HG03469 (cell line): ENCODE measurements around the gene ATP2B2.

Source experiments
- ATAC-seq: cut with Tn5 transposase; IDR thresholded peaks from one replicate; pipeline ENCODE4 v1.9.1; 2021; ENCODE audit warnings: mild to moderate bottlenecking, moderate library complexity, moderate number of reproducible peaks; ENCODE audit not compliant: unreplicated experiment

ATP2B2 gene

DNA sequence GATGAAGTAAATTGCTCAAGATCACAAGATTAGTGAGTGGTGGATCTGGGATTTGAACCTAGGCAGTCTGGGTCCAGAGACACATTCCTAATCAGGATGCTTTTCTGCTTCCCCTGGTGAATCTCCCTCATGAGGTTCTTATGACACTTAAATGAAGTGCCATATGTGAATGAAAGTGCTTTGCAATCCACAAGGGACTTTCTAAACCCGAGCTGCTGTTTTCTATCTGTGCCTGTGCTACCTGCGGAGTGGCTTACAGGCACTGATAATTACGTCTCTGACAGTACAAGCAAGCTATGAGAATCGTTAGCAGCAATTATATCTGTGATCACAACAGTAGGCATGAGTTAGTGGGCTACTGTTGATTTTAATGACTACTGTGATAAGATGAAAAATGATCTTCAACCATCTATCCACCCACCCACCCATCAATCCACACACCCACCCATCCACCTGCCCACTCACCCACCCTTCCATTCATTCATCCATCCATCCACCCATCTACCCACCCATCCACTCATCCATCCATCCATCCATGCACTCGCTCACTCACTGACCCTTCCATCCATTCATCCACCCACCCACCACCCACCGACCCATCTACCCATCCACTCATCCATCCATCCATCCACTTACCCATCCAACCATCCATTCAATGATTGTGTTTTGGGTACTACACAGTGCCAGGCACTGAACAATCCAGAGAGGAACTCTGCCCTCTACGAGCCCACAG, 51.8 kb downstream of the ATP2B2 start:
- no peak for ATAC-seq

DNA sequence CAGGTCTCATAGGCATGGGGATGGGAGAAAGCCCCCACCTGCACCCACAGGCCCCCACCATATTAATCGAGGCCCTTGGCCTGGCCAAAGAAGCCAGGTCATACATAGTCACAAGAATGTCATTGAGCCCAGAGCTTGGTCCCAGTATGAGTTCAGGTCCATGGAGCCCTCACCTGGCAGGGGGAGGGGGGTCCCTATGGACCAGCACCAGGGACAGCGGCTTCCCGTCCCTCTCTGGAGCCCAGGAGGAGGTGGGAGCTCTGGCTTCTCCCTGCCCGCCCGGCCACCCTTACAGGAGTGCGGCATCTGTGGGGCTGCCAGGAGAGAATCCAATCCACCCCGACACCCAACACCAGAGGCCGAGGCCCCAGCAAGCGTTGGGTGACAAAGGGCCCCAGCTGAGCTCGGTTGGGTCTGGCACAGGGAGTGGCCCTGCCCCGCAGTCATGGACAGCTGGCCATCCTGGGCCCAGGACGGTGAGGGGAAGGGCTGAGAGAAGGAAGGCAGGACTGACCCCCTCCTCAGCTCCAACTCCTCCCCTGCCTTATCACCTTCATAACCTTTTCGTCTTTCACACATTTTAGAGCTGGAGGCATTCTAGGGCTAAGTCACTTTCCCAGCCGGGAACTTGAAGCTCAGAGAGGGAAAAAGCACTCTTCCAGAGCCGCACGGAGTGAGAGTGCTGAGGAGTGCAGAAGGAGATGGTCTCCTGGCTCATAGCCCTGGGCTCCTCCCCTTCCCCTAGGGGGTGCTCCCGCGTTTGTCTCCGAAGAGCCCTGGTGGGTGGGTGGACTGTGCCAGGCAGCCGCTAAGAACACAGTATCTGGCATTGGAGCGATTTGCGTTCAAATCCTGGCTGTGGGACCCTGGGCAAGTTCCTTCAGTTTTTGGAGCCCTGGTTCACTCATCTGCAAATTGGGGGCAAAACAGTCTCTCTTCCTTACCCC, 54.6 kb downstream of the ATP2B2 start:
- no peak for ATAC-seq

DNA sequence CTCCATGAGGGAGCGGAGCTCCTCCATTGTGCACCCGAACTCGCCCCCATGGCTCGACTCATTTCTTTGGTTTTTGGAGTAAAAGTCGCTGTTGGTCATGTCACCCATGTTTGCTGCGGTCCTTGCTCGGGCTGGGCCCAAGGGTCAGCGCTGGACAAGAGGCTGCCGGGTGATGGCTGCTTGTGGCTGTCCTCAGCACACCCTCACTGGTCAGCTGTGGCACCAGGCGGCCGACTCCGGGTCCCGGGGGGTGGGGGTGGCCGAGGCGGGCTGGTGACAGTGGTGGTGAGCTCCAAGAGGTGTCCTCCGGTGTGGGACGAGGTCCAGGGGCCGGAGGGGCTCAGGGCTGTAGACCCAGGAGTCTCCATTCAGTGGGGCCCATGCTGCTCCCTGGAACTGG, 56.0 kb downstream of the ATP2B2 start:
- ATAC-seq, result no peak

- no peak for ATAC-seq
These were observed 56.8 kb downstream of the ATP2B2 start for GRCh38 chr3:10448544-10448943.

DNA sequence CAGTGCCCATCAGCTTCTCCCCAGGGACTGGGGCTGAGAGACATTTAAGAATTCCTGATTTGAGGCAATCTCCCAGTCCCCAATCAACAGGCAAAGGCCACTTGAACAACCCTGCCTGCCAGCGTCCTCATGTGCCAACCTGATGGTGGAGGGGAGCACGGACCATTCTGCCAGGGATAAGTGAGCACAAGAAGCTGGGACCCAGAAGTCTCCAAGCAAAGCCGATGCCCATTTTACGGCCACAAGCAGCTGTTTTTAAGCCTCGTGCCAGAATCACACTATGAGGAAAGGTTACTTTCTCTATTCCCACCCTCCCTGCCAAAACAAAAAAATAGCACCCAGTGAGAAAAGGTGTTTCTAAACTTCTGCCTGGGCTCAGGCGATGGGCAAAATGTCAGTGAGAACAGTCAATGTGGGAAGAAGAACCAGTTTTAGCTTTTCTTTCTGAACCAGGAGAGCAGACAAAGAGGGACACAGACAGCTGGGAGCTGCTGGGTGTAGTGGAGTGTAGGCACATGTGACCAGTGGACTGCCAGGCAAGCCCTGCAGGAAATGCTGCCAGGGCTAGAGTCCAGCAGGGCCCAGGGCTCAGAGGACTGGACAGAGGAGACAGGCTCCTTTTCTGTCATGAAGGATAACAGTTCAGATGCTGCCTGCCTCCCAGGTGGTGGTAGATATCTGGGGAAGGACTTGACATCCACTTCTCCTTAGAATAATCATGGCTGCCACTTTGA, 57.7 kb downstream of the ATP2B2 start:
- ATAC-seq, result no peak

- ATAC-seq, result no peak
These were observed 58.3 kb downstream of the ATP2B2 start for GRCh38 chr3:10447110-10447509.

DNA sequence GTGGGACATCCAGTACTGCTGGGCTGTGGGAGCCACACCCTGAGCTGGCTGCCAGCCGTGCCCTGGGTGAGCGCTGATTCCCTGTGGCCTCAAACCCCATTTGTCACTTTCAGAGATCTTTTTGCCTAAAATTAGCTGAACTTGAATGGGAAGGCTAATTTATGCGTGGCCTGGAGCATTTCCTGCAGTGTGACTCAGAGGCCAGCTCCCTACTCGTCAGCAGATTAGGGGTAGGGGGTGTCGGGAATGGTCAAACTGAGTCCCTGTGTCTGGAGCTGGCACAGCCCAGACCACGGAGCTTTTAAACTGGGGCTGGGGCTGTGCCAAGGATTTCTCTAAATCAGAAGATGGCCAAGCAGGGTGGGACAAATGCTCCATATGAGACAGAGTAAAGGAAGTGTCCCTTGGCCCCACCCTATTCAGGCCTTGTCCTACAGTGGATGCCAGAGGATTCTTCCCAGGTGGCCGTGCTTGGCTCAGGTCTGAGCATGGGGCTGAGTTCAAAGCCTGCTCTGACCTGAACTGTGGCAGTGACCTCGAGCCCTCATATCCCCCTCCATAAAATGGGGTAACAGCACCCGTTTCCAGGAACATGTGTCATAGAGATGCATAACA, 59.7 kb downstream of the ATP2B2 start:
- no peak for ATAC-seq

GRCh38 chr3:10444511-10444910, 60.9 kb downstream of the ATP2B2 start:
- no peak for ATAC-seq

DNA sequence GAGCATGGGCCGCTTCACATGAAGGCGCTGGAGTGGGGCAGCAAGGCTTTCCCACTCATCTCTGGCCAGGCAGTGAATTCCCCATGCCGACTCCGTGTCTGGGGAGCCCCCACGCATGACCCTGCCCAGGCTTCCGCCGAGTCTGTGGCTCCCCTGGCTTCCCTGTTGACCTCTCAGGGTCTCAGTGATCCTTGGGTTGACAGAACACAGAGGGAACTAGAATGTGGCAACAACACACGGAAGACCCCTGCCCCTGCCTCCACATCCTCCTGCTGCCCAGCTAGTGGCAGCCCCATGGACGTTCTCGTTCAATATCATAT, 61.3 kb downstream of the ATP2B2 start:
- ATAC-seq, result no peak

DNA sequence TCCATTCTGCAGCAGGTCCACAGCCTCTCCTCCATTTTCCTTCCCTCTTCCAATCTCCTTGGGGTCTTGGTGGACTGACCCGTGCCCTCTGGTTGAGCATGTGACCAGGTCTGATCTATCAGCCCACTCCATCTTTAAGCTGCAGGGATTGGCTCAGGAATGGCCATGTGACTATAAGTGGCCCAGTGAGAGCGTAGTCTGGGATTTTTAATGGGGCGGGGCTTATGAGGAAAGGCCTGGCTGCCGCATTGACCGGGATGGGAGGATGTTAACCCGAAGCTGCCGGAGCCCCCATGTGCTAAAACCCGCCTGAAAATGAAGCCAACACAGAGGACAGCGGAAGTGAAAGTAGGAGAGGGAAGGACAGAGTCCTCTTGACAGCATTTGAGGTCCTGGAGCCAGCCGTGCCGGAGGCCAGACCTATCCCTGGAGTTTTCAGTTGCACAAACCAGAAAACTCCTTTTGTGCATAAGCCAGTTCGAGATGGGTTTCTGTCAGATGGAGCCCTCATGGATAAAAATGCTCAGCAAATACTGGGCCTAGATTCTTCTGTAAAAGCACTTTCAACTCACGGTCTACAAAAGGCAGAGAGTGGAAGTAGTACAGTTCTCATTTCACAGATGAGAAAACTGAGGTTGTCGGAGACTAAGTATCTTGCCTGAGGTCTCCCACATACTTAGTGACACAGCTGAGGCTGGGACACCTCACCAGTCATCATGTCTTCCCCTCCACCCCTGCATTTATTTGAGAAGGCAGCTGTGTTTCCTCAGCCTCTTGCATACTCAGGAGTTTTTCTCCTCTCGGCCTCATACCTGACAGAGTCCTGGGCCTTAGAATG, 61.9 kb downstream of the ATP2B2 start:
- no peak for ATAC-seq

- ATAC-seq, result no peak
These were observed 63.1 kb downstream of the ATP2B2 start for GRCh38 chr3:10442151-10442795.

- no peak for ATAC-seq
These were observed 64.7 kb downstream of the ATP2B2 start for GRCh38 chr3:10440684-10441083.

GRCh38 chr3:10438902-10439610, 66.3 kb downstream of the ATP2B2 start:
- no peak for ATAC-seq

GRCh38 chr3:10437995-10438901, 67.1 kb downstream of the ATP2B2 start:
- ATAC-seq, result no peak

DNA sequence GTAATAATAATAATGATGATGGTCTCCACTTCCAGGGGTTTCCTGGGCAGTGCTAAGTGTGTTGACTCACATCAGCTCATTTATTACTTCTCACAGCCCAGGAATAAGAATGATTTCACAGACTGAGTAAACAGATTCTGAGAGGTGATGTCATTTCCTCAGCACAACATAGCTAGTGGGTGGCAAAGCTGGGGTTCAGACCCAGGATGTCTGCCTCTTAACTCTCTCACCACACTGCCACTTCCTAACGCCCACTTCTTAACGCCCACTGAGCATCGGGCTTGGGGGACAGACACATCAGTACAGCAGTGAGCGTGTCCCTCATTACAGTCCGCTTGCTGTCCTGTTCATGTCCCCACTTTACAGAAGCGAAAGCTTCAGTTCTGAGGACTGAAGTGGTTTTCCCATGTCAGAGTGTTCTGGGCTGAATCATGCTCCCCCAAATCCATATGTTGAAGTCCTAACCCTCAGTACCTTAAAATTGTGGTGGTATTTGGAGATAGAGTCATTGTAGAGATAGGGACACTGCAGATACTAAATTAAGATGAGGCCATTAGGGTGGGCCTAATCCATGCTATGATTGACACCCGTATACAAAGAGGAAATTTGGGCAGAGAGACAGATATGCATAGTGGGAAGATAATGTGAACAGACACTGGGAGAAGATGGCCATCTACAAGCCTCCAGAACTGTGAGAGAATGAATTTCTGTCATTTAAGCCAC, 68.0 kb downstream of the ATP2B2 start:
- peak; percentile 69 for ATAC-seq

- ATAC-seq, result no peak
These were observed 69.5 kb downstream of the ATP2B2 start for GRCh38 chr3:10435850-10436249.

- ATAC-seq, result no peak
These were observed 70.4 kb downstream of the ATP2B2 start for GRCh38 chr3:10434938-10435336.
